Measurements from ENCODE around the gene LGALS7. TPM values are rescaled to one million over a fixed set of nuclear protein-coding genes. Genes with fewer than 3 reads are reported as not detected.

Gene LGALS7
- total RNA-seq, 3 donors from 2014 or later = not detected

GRCh38 chr19:38730731-38731589, 42.4 kb downstream of the LGALS7 start:
- peak; percentile 1 for ATAC-seq
- H3K4me3 ChIP-seq = no peak overlapping the region
- TF ChIP-seq, protein P1, sequence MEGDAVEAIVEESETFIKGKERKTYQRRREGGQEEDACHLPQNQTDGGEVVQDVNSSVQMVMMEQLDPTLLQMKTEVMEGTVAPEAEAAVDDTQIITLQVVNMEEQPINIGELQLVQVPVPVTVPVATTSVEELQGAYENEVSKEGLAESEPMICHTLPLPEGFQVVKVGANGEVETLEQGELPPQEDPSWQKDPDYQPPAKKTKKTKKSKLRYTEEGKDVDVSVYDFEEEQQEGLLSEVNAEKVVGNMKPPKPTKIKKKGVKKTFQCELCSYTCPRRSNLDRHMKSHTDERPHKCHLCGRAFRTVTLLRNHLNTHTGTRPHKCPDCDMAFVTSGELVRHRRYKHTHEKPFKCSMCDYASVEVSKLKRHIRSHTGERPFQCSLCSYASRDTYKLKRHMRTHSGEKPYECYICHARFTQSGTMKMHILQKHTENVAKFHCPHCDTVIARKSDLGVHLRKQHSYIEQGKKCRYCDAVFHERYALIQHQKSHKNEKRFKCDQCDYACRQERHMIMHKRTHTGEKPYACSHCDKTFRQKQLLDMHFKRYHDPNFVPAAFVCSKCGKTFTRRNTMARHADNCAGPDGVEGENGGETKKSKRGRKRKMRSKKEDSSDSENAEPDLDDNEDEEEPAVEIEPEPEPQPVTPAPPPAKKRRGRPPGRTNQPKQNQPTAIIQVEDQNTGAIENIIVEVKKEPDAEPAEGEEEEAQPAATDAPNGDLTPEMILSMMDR (IDR thresholded peaks at IDR 0.05) = no peak
- no peaks in the 10 kb centered on the region for H3K9me3 ChIP-seq
- peaks cover 40% of the 10 kb centered on the region for H3K4me1 ChIP-seq (ENCODE audit: low read depth)
- intact Hi-C loops (cut with DNase I, micrococcal nuclease) = no loop called here
- peak in 2 of 3 donors; percentile 49 to 57 for DNase-seq
- H3K36me3 ChIP-seq (ENCODE audit: low read depth) = peaks cover 9% of the 10 kb centered on the region

- no peaks in the 10 kb centered on the region for H3K9me3 ChIP-seq
- DNase-seq (no peak), ATAC-seq (no peak)
- intact Hi-C loops (cut with DNase I, micrococcal nuclease) = no loop called here
- H3K4me3 ChIP-seq = no peak overlapping the region
- H3K36me3 ChIP-seq (ENCODE audit: low read depth) = peaks cover 9% of the 10 kb centered on the region
- TF ChIP-seq, protein P1 (IDR thresholded peaks at IDR 0.05) = no peak
- peaks cover 40% of the 10 kb centered on the region for H3K4me1 ChIP-seq (ENCODE audit: low read depth)
Measured at GRCh38 chr19:38730470-38730730, 42.9 kb downstream of the LGALS7 start.

DNA sequence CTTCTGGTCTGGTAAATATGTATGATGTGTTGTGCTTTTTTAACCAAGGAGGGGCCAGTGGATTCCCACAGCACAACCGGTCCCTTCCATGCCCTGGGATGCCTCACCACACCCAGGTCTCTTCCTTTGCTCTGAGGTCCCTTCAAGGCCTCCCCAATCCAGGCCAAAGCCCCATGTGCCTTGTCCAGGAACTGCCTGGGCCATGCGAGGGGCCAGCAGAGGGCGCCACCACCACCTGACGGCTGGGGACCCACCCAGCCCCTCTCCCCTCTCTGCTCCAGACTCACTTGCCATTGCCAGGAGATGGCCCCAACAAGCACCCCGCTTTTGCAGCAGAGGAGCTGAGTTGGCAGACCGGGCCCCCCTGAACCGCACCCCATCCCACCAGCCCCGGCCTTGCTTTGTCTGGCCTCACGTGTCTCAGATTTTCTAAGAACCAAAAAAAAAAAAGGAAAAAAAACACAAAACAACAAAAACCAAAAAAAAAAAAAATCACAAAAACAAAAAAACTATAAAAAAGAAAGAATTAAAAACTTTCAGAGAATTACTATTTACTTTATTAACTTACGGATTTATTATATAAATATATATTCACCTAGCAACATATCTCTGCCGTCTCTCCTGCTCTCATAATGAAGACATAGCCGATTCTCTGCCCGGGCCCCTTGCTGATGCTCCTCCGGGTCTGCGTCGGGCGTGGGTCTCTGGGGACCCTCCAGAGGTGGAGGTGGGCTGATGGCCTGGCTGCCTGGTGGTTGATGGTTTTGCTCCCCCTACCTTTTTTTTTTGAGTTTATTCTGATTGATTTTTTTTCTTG, 43.5 kb downstream of the LGALS7 start:
- DNase-seq (peak; percentile 78 to 86 (median 83)), ATAC-seq (peak; percentile 21)
- no peak overlapping the region for H3K4me3 ChIP-seq
- peaks cover 40% of the 10 kb centered on the region for H3K4me1 ChIP-seq (ENCODE audit: low read depth)
- no peaks in the 10 kb centered on the region for H3K9me3 ChIP-seq
- TF ChIP-seq, protein P1 (IDR thresholded peaks at IDR 0.05) = peak; percentile 67
- intact Hi-C loops (cut with DNase I, micrococcal nuclease) = no loop called here
- peaks cover 9% of the 10 kb centered on the region for H3K36me3 ChIP-seq (ENCODE audit: low read depth)

GRCh38 chr19:38728752-38729541, 44.4 kb downstream of the LGALS7 start:
- peak in 2 of 3 donors; percentile 43 to 56 for DNase-seq

More at GRCh38 chr19:38728752-38729541, 44.4 kb downstream of the LGALS7 start:
- H3K36me3 ChIP-seq (ENCODE audit: low read depth) = peaks cover 12% of the 10 kb centered on the region
- peaks cover 32% of the 10 kb centered on the region for H3K4me1 ChIP-seq (ENCODE audit: low read depth)
- intact Hi-C loops (cut with DNase I, micrococcal nuclease) = no loop called here
- no peak overlapping the region for H3K4me3 ChIP-seq
- TF ChIP-seq, protein P1 (IDR thresholded peaks at IDR 0.05) = no peak
- H3K9me3 ChIP-seq = no peaks in the 10 kb centered on the region
- ATAC-seq = no peak

Data from mucosa of descending colon (tissue), 3 donors.